Fibroblast of the aortic adventitia (primary cell): Measurements from ENCODE around the gene PRICKLE3. TPM values are rescaled to one million over a fixed set of nuclear protein-coding genes. Genes with fewer than 3 reads are reported as not detected.
A peak's percentile ranks its signal among the peaks of the same experiment; 100 is the strongest.
"Not testable (repeated sequence)": the region's sequence is repeated elsewhere in the genome, so short reads cannot be mapped to it uniquely, and the experiment has no call there.

ENCODE experiments used
- DNase-seq: peaks from one replicate; pipeline ENCODE4 v3.0.0-alpha.2; 2010; ENCODE audit warnings: low read depth
- H3K4me3 ChIP-seq: 2 replicates; pipeline ENCODE4 v1.5.1; 2011; ENCODE audit warnings: low read depth, mild to moderate bottlenecking, control low read depth, low read length, moderate library complexity
- total RNA-seq: library from RNA; depleted of rRNA; stranded (reverse); fragments of >200 nt; gene quantifications from 2 replicates; pipeline ENCODE4 v1.2.3, GENCODE V29; 2012; ENCODE audit warnings: low replicate concordance
- TF ChIP-seq, protein P1 (sequence below): IDR thresholded peaks from 2 replicates; pipeline ENCODE4 v1.5.1; 2011; ENCODE audit warnings: mild to moderate bottlenecking, low read length, control low read depth, inconsistent platforms; ENCODE audit not compliant: insufficient read depth

PRICKLE3 gene
- total RNA-seq, 1 donor, result 5.0 TPM

DNA sequence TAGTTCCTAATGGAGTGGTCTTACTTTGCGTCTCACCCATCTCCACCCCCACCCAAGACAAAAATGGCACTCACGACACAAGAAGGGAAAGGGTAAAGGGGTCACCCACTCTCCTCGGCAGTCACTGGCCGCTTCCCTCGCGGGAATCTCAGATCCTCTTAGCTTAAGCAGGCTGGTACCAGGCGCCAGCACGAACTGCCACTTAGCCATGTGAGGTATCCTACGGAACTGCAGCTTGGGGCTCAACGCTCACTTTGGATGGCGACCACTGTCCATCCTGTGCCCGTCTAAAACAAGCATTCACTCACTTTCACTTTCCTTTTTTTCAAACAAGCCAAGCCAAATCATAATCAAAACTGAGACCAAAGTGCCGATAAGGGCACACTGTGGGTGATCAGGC is 38.2 kb downstream of the PRICKLE3 start:
- no peak for DNase-seq
- H3K4me3 ChIP-seq, result no peak overlapping the region
- TF ChIP-seq, protein P1, sequence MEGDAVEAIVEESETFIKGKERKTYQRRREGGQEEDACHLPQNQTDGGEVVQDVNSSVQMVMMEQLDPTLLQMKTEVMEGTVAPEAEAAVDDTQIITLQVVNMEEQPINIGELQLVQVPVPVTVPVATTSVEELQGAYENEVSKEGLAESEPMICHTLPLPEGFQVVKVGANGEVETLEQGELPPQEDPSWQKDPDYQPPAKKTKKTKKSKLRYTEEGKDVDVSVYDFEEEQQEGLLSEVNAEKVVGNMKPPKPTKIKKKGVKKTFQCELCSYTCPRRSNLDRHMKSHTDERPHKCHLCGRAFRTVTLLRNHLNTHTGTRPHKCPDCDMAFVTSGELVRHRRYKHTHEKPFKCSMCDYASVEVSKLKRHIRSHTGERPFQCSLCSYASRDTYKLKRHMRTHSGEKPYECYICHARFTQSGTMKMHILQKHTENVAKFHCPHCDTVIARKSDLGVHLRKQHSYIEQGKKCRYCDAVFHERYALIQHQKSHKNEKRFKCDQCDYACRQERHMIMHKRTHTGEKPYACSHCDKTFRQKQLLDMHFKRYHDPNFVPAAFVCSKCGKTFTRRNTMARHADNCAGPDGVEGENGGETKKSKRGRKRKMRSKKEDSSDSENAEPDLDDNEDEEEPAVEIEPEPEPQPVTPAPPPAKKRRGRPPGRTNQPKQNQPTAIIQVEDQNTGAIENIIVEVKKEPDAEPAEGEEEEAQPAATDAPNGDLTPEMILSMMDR, result no peak

DNA sequence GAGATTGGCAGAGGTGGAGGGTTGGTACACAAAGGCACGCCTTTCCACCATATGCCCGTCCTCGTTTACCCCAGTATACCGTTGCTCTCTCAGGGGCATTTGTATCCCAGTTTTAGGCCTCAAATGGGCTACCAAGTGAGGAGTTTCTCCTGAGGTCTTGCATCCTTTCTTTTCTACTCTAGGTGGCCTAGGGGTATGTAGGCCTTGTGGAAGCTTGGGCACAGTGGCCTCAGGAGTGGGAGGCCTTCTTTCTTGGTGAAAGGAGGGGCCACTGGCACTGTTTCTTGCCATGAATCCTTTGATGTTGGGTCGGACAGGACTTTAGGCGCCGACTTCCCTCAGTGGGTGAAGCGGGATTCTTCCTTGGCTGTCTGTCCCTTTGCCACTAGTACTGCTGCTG is 38.9 kb downstream of the PRICKLE3 start:
- TF ChIP-seq, protein P1, result no peak
- H3K4me3 ChIP-seq, result no peak overlapping the region
- no peak for DNase-seq

DNA sequence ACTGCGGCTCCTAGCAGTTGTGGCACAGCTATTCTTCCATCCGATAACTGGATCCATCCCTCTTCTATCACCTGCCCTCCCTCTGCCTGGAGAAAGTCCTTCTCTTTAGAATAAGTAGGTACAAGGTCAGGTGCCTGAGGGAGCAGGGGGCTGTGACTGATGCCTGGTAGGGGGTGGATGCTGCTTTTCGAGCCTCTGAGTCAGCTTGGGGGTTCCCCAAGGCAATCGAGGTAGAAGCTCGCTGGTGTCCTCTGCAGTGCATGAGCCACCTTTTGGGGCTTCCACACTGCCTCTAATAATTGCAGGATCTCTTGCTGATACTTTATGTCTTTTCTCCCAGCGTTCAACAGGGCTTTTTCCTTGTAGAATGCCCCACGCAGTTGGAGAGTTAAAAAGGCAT is 43.0 kb downstream of the PRICKLE3 start:
- not testable (repeated sequence) for H3K4me3 ChIP-seq, DNase-seq

DNA sequence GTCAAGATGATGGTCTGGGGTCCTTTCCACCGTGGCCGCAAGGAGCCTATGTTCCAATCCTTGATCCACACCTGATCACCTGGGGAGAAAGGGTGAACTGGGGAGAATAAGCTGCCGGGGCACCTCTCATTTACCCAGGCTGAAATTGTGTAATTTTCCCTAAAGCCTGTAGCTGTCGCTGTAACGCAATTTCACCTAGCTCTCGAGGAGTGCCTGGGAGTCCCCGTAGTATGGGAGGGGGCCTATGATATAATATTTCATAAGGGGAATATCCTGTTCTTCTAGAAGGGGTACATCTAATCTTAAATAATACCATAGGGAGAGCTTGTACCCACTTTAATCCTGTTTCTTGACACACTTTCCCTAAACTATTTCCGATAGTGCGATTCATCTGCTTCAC is 43.9 kb downstream of the PRICKLE3 start:
- not testable (repeated sequence) for DNase-seq, H3K4me3 ChIP-seq
- TF ChIP-seq, protein P1, result peak; percentile 41

DNA sequence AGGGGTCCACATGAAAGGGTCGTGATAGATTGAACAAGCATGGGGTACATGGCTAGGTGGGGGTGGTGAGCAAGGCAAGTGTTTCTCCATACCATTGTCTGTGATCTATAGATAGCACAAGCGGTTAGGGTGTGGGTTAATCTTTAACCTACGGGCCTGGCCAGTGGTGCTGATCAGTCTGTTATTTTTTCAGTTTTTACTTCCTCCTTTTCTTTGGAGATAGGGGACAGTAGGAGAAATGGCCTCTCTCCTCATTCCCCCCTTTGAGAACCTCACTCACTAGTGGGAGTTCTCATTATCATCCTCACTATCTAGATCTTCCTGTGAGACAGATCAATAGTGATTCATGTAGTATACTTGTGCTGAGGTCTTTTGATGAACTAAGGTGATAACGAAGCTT is 46.5 kb downstream of the PRICKLE3 start:
- H3K4me3 ChIP-seq, result no peak overlapping the region
- TF ChIP-seq, protein P1, result no peak
- no peak for DNase-seq

DNA sequence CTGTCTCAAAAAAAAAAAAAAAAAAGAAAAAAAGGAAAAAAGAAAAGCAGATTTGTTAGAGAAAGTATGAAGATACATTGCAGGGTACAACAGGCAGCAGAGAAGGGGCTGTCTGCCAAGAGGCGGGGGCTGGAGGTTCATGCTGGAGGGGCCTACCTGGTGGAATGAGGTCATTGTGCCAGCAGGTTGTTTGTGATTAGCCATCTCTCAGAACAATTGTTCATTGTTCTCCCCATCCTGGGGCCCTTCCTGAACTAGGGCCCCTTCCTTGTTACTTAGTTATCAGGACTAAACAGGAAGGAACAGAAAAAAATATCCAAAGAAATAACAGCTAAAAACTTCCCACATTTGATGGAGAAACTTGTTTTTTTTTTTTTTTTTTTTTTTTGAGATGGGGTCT is 48.7 kb downstream of the PRICKLE3 start:
- no peak for DNase-seq
- TF ChIP-seq, protein P1, result no peak
- H3K4me3 ChIP-seq, result no peak overlapping the region

DNA sequence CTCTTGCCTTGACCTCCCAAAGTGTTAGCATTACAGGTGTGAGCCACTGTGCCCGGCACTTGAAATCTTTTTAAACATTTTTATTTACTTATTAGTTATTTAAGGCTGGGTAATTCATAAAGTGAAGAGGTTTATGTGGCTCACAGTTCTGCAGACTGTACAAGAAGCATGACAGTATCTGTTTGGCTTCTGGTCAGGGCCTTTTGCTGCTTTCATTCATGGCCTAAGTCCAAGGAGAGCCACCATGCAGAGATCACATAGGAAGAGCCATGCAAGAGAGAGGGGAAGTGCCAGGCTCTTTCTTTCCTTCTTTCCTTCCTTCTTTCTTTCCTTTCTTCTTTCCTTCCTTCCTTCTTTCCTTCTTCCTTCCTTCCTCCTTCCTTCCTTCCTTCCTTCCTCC is 52.4 kb downstream of the PRICKLE3 start:
- DNase-seq, result no peak
- TF ChIP-seq, protein P1, result no peak
- no peak overlapping the region for H3K4me3 ChIP-seq

DNA sequence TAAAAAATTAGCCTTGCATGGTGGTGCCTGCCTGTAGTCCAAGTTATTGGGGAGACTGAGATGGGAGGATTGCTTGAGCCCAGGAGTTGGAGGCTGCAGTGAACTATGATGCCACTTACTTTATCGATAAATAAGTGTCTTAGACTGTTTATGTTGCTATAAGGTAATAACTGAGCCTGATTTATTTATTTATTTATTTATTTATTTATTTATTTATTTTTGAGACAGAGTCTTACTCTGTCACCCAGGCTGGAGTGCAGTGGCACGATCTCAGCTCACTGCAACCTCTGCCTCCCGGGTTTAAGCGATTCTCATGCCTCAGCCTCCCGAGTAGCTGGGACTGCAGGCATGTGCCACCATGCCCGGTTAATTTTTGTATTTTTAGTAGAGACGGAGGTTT is 53.9 kb downstream of the PRICKLE3 start:
- not testable (repeated sequence) for H3K4me3 ChIP-seq

More for the DNA sequence above, 53.9 kb downstream of the PRICKLE3 start:
- not testable (repeated sequence) for DNase-seq
